Head of caudate nucleus (tissue), 42 donors: Measurements from ENCODE around the gene PRR23E.

Source experiments
- DNase-seq, 42 donors: peaks; one replicate each; pipeline versions ENCODE4 v3.0.0 to v3.0.0-alpha.2; 2020 to 2021; ENCODE audit warnings: mixed read lengths in 7 of 42
- intact Hi-C: fragments of 100-400 bp; cut with DNase I; formaldehyde crosslinking; loops from one replicate; pipeline ENCODE4 v1.15.0; 2022

Gene PRR23E

GRCh38 chr3:127192576-127193232, at the start of gene PRR23E:
Gene PRR23E, plus strand, starts transcription at chr3:127193131. Its CDS starts 3,555 bp downstream, at chr3:127196686.
- peak in 3 of 42 donors; percentile 1 to 21 (median 13) for DNase-seq
- intact Hi-C loops: no loop called here

GRCh38 chr3:127143172-127143571, 49.8 kb upstream of the PRR23E start:
- intact Hi-C loops: no loop called here
- no peak for DNase-seq

GRCh38 chr3:127144631-127145030, 48.3 kb upstream of the PRR23E start:
- intact Hi-C loops: no loop called here
- no peak for DNase-seq

GRCh38 chr3:127145266-127145665, 47.7 kb upstream of the PRR23E start:
- intact Hi-C loops: no loop called here
- DNase-seq: no peak

- intact Hi-C loops: no loop called here
- DNase-seq: peak in 2 of 42 donors; percentile 5 to 22
Observed at GRCh38 chr3:127147291-127147885, 45.5 kb upstream of the PRR23E start.

- intact Hi-C loops: no loop called here
- DNase-seq: peak in 3 of 42 donors; percentile 3 to 14 (median 12)
Observed at GRCh38 chr3:127149621-127150310, 43.2 kb upstream of the PRR23E start.

GRCh38 chr3:127150513-127151250, 42.2 kb upstream of the PRR23E start:
- intact Hi-C loops: no loop called here
- peak in 3 of 42 donors; percentile 2 to 7 (median 5) for DNase-seq

- peak in 1 of 42 donors; percentile 2 for DNase-seq
- intact Hi-C loops: no loop called here
Observed at GRCh38 chr3:127151251-127151564, 41.7 kb upstream of the PRR23E start.

GRCh38 chr3:127151992-127152650, 40.8 kb upstream of the PRR23E start:
- peak in 1 of 42 donors; percentile 4 for DNase-seq
- intact Hi-C loops: no loop called here

GRCh38 chr3:127152684-127153505, 40.0 kb upstream of the PRR23E start:
- DNase-seq: peak in 4 of 42 donors; percentile 5 to 16 (median 10)
- intact Hi-C loops: no loop called here

GRCh38 chr3:127153506-127153815, 39.5 kb upstream of the PRR23E start:
- intact Hi-C loops: no loop called here
- peak in 5 of 42 donors; percentile 2 to 26 (median 8) for DNase-seq

- peak in 1 of 42 donors; percentile 4 for DNase-seq
- intact Hi-C loops: no loop called here
Observed at GRCh38 chr3:127156338-127157050, 36.4 kb upstream of the PRR23E start.

GRCh38 chr3:127157171-127157828, 35.6 kb upstream of the PRR23E start:
- DNase-seq: peak in 1 of 42 donors; percentile 3
- intact Hi-C loops: no loop called here

GRCh38 chr3:127158614-127159229, 34.2 kb upstream of the PRR23E start:
- intact Hi-C loops: no loop called here
- DNase-seq: peak in 5 of 42 donors; percentile 7 to 30 (median 17)

- intact Hi-C loops: no loop called here
- peak in 1 of 42 donors; percentile 5 for DNase-seq
Observed at GRCh38 chr3:127159543-127159942, 33.4 kb upstream of the PRR23E start.

GRCh38 chr3:127161236-127161635, 31.7 kb upstream of the PRR23E start:
- peak in 2 of 42 donors; percentile 4 to 16 for DNase-seq
- intact Hi-C loops: no loop called here
